H9 (cell line): ENCODE results near the gene NPC1. TPM values are rescaled to one million over a fixed set of nuclear protein-coding genes. Genes with fewer than 3 reads are reported as not detected.

Experiments
- DNase-seq: peaks from one replicate; pipeline ENCODE4 v3.0.0-alpha.2; 2017
- H2AFZ ChIP-seq: one replicate; pipeline ENCODE4 v1.6.1; 2013; ENCODE audit warnings: mild to moderate bottlenecking, low read length, control low read depth, moderate library complexity
- H2AK5ac ChIP-seq: 2 replicates; pipeline ENCODE4 v1.6.1; 2013; ENCODE audit warnings: low read length, control low read depth, mixed read lengths; ENCODE audit not compliant: insufficient read length
- H2BK120ac ChIP-seq: one replicate; pipeline ENCODE4 v1.6.1; 2013; ENCODE audit warnings: low read depth, mild to moderate bottlenecking, low read length, control low read depth, inconsistent platforms; ENCODE audit not compliant: poor library complexity, severe bottlenecking
- H2BK12ac ChIP-seq: 2 replicates; pipeline ENCODE4 v1.6.1; 2013; ENCODE audit warnings: low read length, control low read depth, mixed read lengths, low read depth; ENCODE audit not compliant: insufficient read length
- H2BK15ac ChIP-seq: 2 replicates; pipeline ENCODE4 v1.6.1; 2013; ENCODE audit warnings: low read depth, low read length, control low read depth
- H2BK20ac ChIP-seq: one replicate; pipeline ENCODE4 v1.6.1; 2013; ENCODE audit warnings: low read depth, mild to moderate bottlenecking, low read length, control low read depth, inconsistent platforms; ENCODE audit not compliant: poor library complexity, severe bottlenecking
- H2BK5ac ChIP-seq: 2 replicates; pipeline ENCODE4 v1.6.1; 2013; ENCODE audit warnings: low read length, control low read depth, mixed read lengths; ENCODE audit not compliant: insufficient read length
- H3K14ac ChIP-seq: 2 replicates; pipeline ENCODE4 v1.6.1; 2013; ENCODE audit warnings: low read length, control low read depth; ENCODE audit not compliant: insufficient read depth
- H3K18ac ChIP-seq: 2 replicates; pipeline ENCODE4 v1.6.1; 2013; ENCODE audit warnings: low read depth, mild to moderate bottlenecking, mixed read lengths, low read length, control low read depth; ENCODE audit not compliant: insufficient read length
- H3K23ac ChIP-seq: 2 replicates; pipeline ENCODE4 v1.6.1; 2013; ENCODE audit warnings: low read length, control low read depth, mixed read lengths, low read depth; ENCODE audit not compliant: insufficient read length
- H3K23me2 ChIP-seq: 2 replicates; pipeline ENCODE4 v1.6.1; 2013; ENCODE audit warnings: low read depth, mild to moderate bottlenecking, mixed read lengths, low read length, control low read depth; ENCODE audit not compliant: insufficient read length, poor library complexity, severe bottlenecking
- H3K27ac ChIP-seq: 2 replicates; pipeline ENCODE4 v1.5.1; 2013; ENCODE audit warnings: low read length, control low read depth, mixed read lengths, low read depth; ENCODE audit not compliant: insufficient read length
- H3K27me3 ChIP-seq: 2 replicates; pipeline ENCODE4 v1.6.1; 2013; ENCODE audit warnings: low read length, control low read depth, inconsistent platforms; ENCODE audit not compliant: insufficient read depth
- H3K4ac ChIP-seq: 2 replicates; pipeline ENCODE4 v1.6.1; 2013; ENCODE audit warnings: low read depth, mild to moderate bottlenecking, control low read depth, inconsistent platforms, low read length, moderate library complexity
- H3K4me1 ChIP-seq: 2 replicates; pipeline ENCODE4 v1.6.1; 2013; ENCODE audit warnings: low read length, control low read depth, inconsistent platforms; ENCODE audit not compliant: insufficient read depth
- H3K4me2 ChIP-seq: 2 replicates; pipeline ENCODE4 v1.6.1; 2013; ENCODE audit warnings: low read length, control low read depth, mixed read lengths; ENCODE audit not compliant: insufficient read length, insufficient read depth
- H3K56ac ChIP-seq: 2 replicates; pipeline ENCODE4 v1.6.1; 2013; ENCODE audit warnings: low read depth, mild to moderate bottlenecking, mixed read lengths, low read length, control low read depth; ENCODE audit not compliant: insufficient read length
- H3K79me1 ChIP-seq: 2 replicates; pipeline ENCODE4 v1.6.1; 2013; ENCODE audit warnings: low read depth, mild to moderate bottlenecking, moderate library complexity, low read length, control low read depth, inconsistent platforms; ENCODE audit not compliant: insufficient read depth, poor library complexity, severe bottlenecking
- H3K79me2 ChIP-seq: 2 replicates; pipeline ENCODE4 v1.6.1; 2013; ENCODE audit warnings: low read length, control low read depth, inconsistent platforms; ENCODE audit not compliant: insufficient read depth
- H3K9ac ChIP-seq: 2 replicates; pipeline ENCODE4 v1.6.1; 2013; ENCODE audit warnings: low read length, control low read depth, mixed read lengths; ENCODE audit not compliant: insufficient read length; ENCODE audit errors: extremely low read depth
- H3K9me3 ChIP-seq: one replicate; pipeline ENCODE4 v1.6.1; 2013; ENCODE audit warnings: low read depth, low read length, inconsistent platforms; ENCODE audit not compliant: control insufficient read depth
- H3T11ph ChIP-seq: one replicate; pipeline ENCODE4 v1.6.1; 2013; ENCODE audit warnings: mild to moderate bottlenecking, low read length, control low read depth, inconsistent platforms
- H4K20me1 ChIP-seq: one replicate; pipeline ENCODE4 v1.6.1; 2013; ENCODE audit not compliant: control insufficient read depth, insufficient read length, insufficient read depth
- H4K5ac ChIP-seq: 2 replicates; pipeline ENCODE4 v1.6.1; 2013; ENCODE audit warnings: low read depth, mild to moderate bottlenecking, mixed read lengths, low read length, control low read depth; ENCODE audit not compliant: insufficient read length
- H4K8ac ChIP-seq: replicated peaks from 2 replicates; pipeline ENCODE4 v1.6.1; 2013; ENCODE audit warnings: low read length, control low read depth, mixed read lengths, low read depth; ENCODE audit not compliant: insufficient read length
- H4K91ac ChIP-seq: 2 replicates; pipeline ENCODE4 v1.6.1; 2013; ENCODE audit warnings: low read depth, mild to moderate bottlenecking, moderate library complexity, mixed read lengths, low read length, control low read depth; ENCODE audit not compliant: insufficient read length
- H3K27ac Mint-ChIP-seq, 3 experiments: 2 replicates in 2 of 3; 3 replicates in 1 of 3; pipeline ENCODE4 v1.8.0; 2020 to 2021; ENCODE audit warnings: mixed read lengths in 3 of 3, mild to moderate bottlenecking in 1 of 3, moderate library complexity in 1 of 3
- H3K27me3 Mint-ChIP-seq: 2 replicates; pipeline ENCODE4 v1.8.0; 2021; ENCODE audit warnings: low read depth, mild to moderate bottlenecking, moderate library complexity, mixed read lengths
- H3K36me3 Mint-ChIP-seq, 3 experiments: 2 replicates in 2 of 3; 3 replicates in 1 of 3; pipeline ENCODE4 v1.8.0; 2020 to 2021; ENCODE audit warnings: low read depth in 3 of 3, mixed read lengths in 3 of 3; ENCODE audit not compliant: insufficient read depth in 1 of 3
- H3K4me1 Mint-ChIP-seq, 2 experiments: 2 replicates each; pipeline ENCODE4 v1.8.0; 2020; ENCODE audit warnings: mixed read lengths in 2 of 2
- H3K4me3 Mint-ChIP-seq, 2 experiments: 2 replicates in 1 of 2; 3 replicates in 1 of 2; pipeline ENCODE4 v1.8.0; 2020 to 2021; ENCODE audit warnings: mild to moderate bottlenecking in 2 of 2, mixed read lengths in 2 of 2, moderate library complexity in 1 of 2
- H3K9me3 Mint-ChIP-seq, 2 experiments: 2 replicates in 1 of 2; 3 replicates in 1 of 2; pipeline ENCODE4 v1.8.0; 2020; ENCODE audit warnings: mild to moderate bottlenecking in 2 of 2, mixed read lengths in 2 of 2, moderate library complexity in 1 of 2
- WGBS: extraction: QIAGEN DNeasy Blood & Tissue Kit; methylation state at CpG from one replicate; pipeline ENCODE4 v1.1.7; 2013; ENCODE audit warnings: missing lambda C conversion rate, low lambda C conversion rate, mixed read lengths; ENCODE audit not compliant: insufficient read length; ENCODE audit errors: extremely low coverage; 5-methylcytosine and 5-hydroxymethylcytosine counted together
- total RNA-seq: library from RNA; stranded (reverse); gene quantifications from 2 replicates; pipeline ENCODE4 v1.2.1, GENCODE V29; 2021
- TF ChIP-seq, protein P1 (sequence below): fragments of 200-600 bp; sonication (generic); conservative IDR thresholded peaks from 3 replicates; pipeline ENCODE4 v1.8.0; 2021; ENCODE audit warnings: antibody characterized with exemption, mild to moderate bottlenecking

Gene NPC1
- total RNA-seq, 1 experiment from 2014 or later, result 24.2 TPM

DNA sequence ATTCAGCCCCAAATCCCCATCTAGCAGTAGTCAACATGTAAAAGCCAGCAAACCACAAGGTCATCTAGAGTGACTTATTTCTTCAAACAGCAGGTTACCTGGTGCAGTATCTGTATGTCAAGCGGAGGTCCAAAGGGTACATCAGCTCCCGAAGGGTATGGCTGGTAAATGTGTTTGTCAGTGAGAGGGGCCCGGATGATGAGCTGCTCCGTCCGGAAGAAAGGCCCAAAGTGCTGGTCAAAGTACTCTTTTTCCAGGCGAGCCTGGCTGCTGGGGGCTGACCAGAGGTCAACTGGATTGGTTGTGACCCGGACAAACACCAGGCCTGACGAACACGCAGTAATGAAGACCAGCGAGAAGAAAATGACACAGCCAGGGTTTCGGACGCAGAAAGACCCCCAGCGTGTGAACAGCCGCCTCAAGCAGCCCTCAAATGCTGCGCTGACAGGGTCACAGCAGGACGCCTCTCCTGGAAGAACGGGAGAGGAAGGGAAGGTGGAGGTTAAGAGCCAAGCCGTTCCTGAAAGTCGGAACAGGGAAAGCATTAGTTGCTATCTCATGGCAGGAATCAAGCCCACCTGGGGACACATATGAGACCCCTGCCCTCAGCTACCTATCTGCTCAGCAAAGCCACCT, 30.0 kb downstream of the NPC1 start:
- Histone ChIP-seq H3K23ac (no peak overlapping the region), H3K4me2 (no peak overlapping the region), H3K79me2 (no peaks in the 10 kb centered on the region), H4K8ac (no peak overlapping the region), H2BK15ac (no peak overlapping the region), H3K27ac (no peak overlapping the region), H2BK120ac (no peak overlapping the region), H4K20me1 (no peaks in the 10 kb centered on the region), H3K18ac (no peak overlapping the region), H2AFZ (no peak overlapping the region), H3K79me1 (no peaks in the 10 kb centered on the region), H3T11ph (no peak overlapping the region), H2BK20ac (no peak overlapping the region), H2BK5ac (no peak overlapping the region), H3K9me3 (no peaks in the 10 kb centered on the region), H3K9ac (no peak overlapping the region), H3K23me2 (no peaks in the 10 kb centered on the region), H4K91ac (no peak overlapping the region), H4K5ac (no peak overlapping the region), H3K4ac (no peak overlapping the region), H3K27me3 (no peaks in the 10 kb centered on the region), H3K4me1 (no peaks in the 10 kb centered on the region), H3K14ac (no peak overlapping the region), H2BK12ac (no peak overlapping the region), H3K56ac (no peak overlapping the region), H2AK5ac (no peak overlapping the region)
- no peak for DNase-seq
- WGBS, result no CpG with 5 or more reads among the region's 19 CpGs
- H3K4me1 Mint-ChIP-seq, result no peaks in the 10 kb centered on the region
- H3K9me3 Mint-ChIP-seq, result no peaks in the 10 kb centered on the region
- no peak overlapping the region for H3K4me3 Mint-ChIP-seq
- TF ChIP-seq, protein P1, sequence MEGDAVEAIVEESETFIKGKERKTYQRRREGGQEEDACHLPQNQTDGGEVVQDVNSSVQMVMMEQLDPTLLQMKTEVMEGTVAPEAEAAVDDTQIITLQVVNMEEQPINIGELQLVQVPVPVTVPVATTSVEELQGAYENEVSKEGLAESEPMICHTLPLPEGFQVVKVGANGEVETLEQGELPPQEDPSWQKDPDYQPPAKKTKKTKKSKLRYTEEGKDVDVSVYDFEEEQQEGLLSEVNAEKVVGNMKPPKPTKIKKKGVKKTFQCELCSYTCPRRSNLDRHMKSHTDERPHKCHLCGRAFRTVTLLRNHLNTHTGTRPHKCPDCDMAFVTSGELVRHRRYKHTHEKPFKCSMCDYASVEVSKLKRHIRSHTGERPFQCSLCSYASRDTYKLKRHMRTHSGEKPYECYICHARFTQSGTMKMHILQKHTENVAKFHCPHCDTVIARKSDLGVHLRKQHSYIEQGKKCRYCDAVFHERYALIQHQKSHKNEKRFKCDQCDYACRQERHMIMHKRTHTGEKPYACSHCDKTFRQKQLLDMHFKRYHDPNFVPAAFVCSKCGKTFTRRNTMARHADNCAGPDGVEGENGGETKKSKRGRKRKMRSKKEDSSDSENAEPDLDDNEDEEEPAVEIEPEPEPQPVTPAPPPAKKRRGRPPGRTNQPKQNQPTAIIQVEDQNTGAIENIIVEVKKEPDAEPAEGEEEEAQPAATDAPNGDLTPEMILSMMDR, result no peak
- H3K27me3 Mint-ChIP-seq, result no peaks in the 10 kb centered on the region
- peaks cover 24 to 88% (median 64%) of the 10 kb centered on the region in 3 experiments for H3K36me3 Mint-ChIP-seq
- no peak overlapping the region; a peak in 1 of 7 replicates for H3K27ac Mint-ChIP-seq
